NCI-H1436 (cell line): ENCODE data around the gene GPR37.

Experiments used
- DNase-seq: peaks from one replicate; lab custom pipeline; 2025; lab: John Stamatoyannopoulos, UW

Gene GPR37

GRCh38 chr7:124724079-124724478, 41.5 kb downstream of the GPR37 start:
- DNase-seq: no peak

GRCh38 chr7:124723012-124723411, 42.6 kb downstream of the GPR37 start:
- no peak for DNase-seq

DNA sequence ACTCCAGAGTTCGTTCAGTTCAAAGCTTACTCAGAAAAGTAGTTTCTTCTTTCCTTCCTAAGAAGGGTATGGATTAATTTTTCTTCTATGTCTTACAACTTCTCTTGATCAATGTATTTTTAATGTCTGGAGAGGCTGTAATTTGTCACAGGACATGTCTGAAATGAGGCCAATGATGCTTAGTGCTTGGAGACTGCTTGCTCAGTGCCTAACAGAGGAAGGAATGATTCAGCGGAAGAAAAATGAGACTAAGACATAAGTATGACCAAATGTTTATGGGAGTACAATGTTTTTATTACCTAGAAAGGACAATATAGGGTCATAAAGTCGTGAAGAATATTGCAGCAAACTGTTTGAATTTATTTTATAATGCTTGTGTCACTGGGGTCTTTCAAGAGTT, 43.3 kb downstream of the GPR37 start:
- DNase-seq: no peak

- no peak for DNase-seq
These were observed 45.4 kb downstream of the GPR37 start for GRCh38 chr7:124720195-124720594.

DNA sequence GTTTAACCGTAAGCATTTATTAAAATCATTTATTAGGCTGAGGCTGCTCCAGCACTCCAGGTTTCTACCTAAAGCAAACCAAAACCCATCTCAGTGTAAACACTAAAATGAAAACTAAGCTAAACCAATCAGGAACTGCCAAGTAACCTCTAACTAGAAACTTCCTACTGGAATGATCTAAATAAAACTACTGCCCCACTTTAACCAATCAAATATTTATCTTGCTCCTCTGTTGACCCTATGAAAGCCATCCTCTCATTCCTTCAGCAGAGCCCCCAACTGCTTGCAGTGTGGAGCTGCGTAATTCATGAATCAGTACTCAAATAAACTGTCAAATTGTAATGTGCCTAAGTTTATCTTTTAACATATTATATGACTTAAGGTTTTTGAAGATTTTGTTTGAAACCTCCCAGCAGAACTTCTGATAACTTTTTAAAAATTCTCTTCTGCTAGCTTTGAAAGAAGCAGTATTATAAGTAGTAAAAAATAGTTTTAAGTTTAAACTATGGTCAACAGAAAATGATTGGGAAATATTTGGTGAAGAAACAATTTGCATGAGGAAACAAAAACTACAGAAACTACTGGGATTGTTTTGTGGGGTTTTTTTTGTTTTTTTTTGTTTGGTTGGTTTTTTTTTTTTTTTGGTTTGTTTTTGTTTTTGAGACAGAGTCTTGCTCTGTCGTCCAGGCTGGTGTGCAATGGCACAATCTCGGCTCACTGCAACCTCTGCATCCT, 47.4 kb downstream of the GPR37 start:
- DNase-seq: no peak

DNA sequence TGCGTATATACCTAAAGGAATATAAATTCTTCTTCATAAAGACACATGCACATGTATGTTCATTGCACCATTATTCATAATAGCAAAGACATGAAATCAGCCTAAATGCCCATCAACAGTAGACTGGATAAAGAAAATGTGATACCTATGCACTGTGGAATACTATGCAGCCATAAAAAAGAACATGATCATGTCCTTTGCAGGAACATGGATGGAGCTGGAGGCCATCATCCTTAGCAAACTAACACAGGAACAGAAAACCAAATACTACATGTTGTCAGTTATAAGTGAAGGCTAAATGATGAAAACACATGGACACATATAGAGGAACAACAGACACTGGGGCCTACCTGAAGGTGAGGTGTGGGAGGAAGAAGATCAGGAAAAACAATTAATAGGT, 48.7 kb downstream of the GPR37 start:
- DNase-seq: no peak

DNA sequence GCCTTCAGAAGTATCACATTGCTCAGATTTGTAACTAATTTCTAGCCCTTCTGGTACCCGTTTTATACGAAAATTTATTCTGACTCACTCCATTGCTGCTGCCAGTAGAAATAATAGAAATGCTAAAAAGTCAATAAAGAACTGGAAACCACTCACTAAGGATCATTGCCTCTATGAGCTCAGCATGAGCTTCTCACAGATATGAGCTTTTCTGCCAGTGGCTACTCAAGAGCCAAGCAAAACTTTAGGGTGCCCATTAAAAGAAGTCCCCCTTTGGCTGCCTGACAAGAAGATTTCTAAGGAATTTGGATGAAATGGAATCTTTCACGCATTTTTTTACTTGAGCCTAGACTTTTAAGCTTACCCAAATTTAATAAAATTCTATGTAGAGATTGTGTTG, 52.5 kb downstream of the GPR37 start:
- DNase-seq: no peak

DNA sequence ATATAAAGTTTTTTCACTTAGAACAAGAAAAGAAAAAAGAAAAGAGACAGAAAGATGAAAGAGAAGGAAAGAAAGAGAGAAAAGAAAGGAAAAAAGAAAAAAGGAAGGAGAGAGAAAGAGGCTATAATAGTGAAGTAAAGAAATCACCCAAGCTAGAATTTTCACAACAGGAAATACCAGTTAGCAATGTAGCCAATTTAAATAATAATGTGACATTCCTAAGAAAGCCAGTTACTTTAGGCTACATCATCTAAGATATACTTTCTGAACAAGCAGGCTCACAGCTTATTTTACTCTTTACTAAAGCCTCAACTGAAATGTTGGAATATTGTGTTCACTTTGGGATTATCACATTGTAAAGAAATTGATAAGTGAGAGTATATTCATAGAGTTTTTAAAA, 53.6 kb downstream of the GPR37 start:
- DNase-seq: no peak

DNA sequence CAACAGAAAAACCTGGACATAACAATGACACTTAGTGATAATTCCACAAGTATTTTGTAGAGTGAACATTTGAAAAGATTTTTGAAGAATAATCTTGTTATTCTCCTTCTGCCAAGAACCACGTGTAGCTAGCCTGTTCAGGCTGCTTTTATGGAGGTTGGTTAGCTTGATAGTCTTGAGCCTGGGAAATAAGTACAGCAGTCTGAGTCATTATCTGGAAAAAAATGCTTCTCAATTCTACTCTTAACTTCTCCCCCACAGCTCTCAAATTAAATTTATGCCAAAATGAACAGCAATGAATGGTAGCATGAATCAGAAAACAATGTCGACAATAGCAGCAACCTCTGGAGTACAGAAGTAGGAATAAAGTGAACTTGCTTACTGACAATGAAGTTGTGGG, 63.2 kb downstream of the GPR37 start:
- DNase-seq: no peak

DNA sequence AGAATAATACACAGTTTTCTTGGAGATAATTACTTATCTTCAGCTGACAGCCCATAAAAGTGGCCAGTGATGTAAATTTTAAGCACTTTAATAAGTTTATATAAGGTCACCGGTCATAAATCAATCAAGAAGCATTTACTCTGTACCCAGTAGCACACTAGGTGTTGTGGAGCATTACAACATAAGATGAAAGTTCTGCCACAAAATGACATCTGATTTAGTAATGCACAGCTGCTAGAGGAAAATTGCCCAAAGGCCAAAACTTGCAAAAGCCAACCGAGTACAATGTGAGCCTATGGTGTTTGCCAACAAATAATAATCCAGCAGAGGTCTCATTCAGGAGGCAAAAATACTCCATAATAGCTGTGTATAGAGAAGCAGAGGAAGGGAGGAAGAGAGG, 63.6 kb downstream of the GPR37 start:
- no peak for DNase-seq

GRCh38 chr7:124700655-124701054, 64.9 kb downstream of the GPR37 start:
- no peak for DNase-seq

- DNase-seq: no peak
These were observed 66.6 kb downstream of the GPR37 start for GRCh38 chr7:124698964-124699363.

- no peak for DNase-seq
These were observed 67.8 kb downstream of the GPR37 start for GRCh38 chr7:124697746-124698145.
